PC-3 (cell line): ENCODE results near the gene TEAD1.

Source experiments
- EZH2 ChIP-seq: fragments of 300-600 bp; sonication (generic); IDR thresholded peaks from one replicate; pipeline ENCODE4 v1.6.1; 2017; ENCODE audit warnings: antibody characterized with exemption, mild to moderate bottlenecking, low read length; ENCODE audit not compliant: unreplicated experiment
- TF ChIP-seq, protein P1 (sequence below): fragments of 300-600 bp; sonication (generic); conservative IDR thresholded peaks from 2 replicates; pipeline ENCODE4 v1.5.1; 2017; ENCODE audit warnings: antibody characterized with exemption, low read depth, mild to moderate bottlenecking, low read length

DNA sequence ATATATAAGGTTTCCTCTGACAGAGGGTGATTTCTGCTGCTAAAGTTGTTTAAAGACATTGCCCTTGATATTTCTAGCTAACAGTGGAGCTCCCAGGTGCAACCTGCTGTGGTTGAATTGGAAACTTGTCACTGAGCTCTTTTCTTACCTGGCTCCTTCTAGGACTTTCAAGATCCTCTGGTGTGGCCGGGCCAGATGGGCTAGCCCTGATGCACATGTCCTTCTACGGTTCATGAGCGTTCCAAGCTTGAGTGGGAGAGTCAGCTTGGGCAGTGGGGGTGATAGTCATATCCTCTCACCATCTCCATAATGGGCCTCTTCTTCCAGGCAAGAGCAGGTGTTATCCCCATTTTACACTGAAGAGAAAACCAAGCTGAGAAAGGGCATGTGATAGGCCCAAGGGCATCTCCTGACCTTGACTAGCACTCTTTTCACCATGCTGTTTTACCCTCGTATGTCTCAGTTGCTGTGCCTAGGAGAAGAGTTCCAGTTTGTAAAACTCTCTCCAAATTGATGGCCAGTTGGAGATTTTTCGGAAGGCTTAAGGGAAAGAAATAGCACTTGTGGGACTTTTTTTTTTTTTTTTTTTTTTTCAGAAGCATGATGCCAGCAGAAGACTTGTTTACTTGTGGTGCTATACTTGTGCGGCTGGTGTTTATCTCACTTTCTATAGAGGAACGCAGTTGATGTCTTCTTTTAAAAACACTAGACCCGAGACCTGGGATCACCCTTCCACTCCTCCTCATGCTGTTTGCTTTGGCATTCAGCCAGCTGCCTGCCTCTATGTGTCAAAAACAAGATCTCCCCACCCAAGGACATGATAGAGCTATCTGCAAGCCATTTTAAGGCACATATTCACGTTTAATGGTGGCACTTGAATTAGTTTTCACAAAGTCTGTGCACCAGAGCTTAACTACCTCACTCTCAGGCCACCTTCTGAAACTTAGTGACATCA, 32.6 kb downstream of the TEAD1 start:
- TF ChIP-seq, protein P1, sequence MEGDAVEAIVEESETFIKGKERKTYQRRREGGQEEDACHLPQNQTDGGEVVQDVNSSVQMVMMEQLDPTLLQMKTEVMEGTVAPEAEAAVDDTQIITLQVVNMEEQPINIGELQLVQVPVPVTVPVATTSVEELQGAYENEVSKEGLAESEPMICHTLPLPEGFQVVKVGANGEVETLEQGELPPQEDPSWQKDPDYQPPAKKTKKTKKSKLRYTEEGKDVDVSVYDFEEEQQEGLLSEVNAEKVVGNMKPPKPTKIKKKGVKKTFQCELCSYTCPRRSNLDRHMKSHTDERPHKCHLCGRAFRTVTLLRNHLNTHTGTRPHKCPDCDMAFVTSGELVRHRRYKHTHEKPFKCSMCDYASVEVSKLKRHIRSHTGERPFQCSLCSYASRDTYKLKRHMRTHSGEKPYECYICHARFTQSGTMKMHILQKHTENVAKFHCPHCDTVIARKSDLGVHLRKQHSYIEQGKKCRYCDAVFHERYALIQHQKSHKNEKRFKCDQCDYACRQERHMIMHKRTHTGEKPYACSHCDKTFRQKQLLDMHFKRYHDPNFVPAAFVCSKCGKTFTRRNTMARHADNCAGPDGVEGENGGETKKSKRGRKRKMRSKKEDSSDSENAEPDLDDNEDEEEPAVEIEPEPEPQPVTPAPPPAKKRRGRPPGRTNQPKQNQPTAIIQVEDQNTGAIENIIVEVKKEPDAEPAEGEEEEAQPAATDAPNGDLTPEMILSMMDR = no peak
- TF ChIP-seq EZH2 = no peak
